Breast epithelium (tissue), 3 donors: ENCODE measurements around the gene THSD7B.

ENCODE experiments used
- CTCF ChIP-seq, 3 donors: fragments of 450-650 bp; IDR thresholded peaks; one replicate each; pipeline ENCODE4 v1.5.1; 2016 to 2017; ENCODE audit warnings: antibody characterized with exemption in 3 of 3, mild to moderate bottlenecking in 3 of 3, moderate library complexity in 3 of 3
- POLR2AphosphoS5 ChIP-seq, 3 donors: sonication (generic); formaldehyde crosslinking; IDR thresholded peaks; one replicate each; pipeline ENCODE4 v1.6.1; 2017; ENCODE audit warnings: antibody characterized with exemption in 3 of 3

DNA sequence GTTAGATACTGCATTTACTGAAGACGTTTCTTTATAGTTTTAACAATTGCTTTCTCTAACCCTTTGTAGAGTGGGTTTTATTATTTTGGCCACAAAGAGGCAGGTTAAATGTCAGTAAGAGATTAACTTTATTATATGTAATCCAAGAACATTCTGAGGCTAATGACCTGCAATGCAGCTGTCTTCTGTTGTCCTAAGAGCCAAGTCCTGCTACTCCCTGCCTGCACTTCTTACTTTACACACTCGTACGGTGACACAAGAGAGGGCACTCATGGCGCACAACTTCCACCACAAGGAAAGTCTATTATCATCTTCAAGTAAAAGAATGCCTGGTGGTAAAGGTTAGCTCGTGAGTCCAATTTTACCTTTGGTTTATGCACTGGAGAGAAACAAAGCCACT is 727.9 kb downstream of the THSD7B start:
- TF ChIP-seq CTCF (IDR thresholded peaks at IDR 0.05) (no peak), POLR2AphosphoS5 (IDR thresholded peaks at IDR 0.05) (no peak)
